GM19351 (cell line): Measurements from ENCODE around the gene GDPD2.
A peak's percentile ranks its signal among the peaks of the same experiment; 100 is the strongest.
"Not testable (repeated sequence)": the region's sequence is repeated elsewhere in the genome, so short reads cannot be mapped to it uniquely, and the experiment has no call there.

Source experiments
- ATAC-seq: cut with Tn5 transposase; IDR thresholded peaks from one replicate; pipeline ENCODE4 v1.9.1; 2021; ENCODE audit warnings: mild to moderate bottlenecking, moderate library complexity; ENCODE audit not compliant: unreplicated experiment

Gene GDPD2, protein sequence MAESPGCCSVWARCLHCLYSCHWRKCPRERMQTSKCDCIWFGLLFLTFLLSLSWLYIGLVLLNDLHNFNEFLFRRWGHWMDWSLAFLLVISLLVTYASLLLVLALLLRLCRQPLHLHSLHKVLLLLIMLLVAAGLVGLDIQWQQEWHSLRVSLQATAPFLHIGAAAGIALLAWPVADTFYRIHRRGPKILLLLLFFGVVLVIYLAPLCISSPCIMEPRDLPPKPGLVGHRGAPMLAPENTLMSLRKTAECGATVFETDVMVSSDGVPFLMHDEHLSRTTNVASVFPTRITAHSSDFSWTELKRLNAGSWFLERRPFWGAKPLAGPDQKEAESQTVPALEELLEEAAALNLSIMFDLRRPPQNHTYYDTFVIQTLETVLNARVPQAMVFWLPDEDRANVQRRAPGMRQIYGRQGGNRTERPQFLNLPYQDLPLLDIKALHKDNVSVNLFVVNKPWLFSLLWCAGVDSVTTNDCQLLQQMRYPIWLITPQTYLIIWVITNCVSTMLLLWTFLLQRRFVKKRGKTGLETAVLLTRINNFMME

DNA sequence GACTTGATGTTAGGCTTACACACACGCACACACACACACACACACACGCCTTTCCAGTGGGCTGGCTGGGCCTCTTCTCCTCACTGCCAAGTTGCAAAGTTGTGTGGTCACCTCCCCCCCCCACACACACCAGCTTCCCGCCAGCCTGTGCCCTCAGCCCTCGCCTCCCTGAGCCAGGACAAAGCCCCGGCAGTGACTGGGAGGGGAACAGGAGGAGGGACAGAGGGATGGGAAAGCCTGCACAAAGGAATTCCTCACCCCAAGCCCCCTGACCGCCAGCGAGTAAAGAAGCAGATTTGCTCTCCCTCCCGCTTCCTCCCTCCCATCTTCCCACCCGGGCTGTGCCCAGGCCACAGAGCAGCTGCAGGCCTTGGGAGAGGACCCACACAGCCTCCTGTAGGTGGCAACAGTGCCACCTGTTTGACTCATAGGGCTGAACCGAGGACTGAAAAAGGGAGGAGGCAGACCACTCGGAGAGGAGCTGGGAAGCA is at the start of gene GDPD2:
Gene GDPD2, plus strand, starts transcription at position 464 of the 491 bp plus-strand sequence. CDS start 1,671 bp downstream, outside the sequence.
- ATAC-seq = no peak

GRCh38 chrX:70386235-70386634 is 36.9 kb upstream of the GDPD2 start:
- no peak for ATAC-seq

DNA sequence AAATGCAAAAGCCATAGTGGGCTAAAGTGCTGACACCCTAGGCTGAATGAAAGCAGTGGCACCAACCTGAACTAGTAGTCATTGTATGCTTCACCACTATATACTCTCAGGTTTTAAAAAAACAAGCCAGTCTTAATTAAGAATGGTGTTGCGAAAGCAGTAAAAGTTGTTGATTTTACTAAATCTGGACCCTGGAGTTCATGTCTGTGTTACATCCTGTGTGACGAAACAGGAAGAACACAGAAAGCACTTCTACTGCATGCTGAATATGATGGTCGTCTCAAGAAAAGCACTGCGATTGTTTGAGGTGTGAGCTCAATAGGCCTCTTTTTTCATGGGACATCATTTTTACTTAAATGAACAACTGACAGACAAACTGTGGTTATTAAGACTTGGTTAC is 24.2 kb upstream of the GDPD2 start:
- ATAC-seq = no peak

- ATAC-seq = not testable (repeated sequence)
Measured at GRCh38 chrX:70400181-70400580, 22.9 kb upstream of the GDPD2 start.

GRCh38 chrX:70402721-70403120 is 20.4 kb upstream of the GDPD2 start:
- no peak for ATAC-seq

- ATAC-seq = no peak
Measured at GRCh38 chrX:70405003-70405402, 18.1 kb upstream of the GDPD2 start.

- no peak for ATAC-seq
Measured at GRCh38 chrX:70410921-70411320, 12.2 kb upstream of the GDPD2 start.

- ATAC-seq = no peak
Measured at GRCh38 chrX:70411475-70411874, 11.6 kb upstream of the GDPD2 start.

DNA sequence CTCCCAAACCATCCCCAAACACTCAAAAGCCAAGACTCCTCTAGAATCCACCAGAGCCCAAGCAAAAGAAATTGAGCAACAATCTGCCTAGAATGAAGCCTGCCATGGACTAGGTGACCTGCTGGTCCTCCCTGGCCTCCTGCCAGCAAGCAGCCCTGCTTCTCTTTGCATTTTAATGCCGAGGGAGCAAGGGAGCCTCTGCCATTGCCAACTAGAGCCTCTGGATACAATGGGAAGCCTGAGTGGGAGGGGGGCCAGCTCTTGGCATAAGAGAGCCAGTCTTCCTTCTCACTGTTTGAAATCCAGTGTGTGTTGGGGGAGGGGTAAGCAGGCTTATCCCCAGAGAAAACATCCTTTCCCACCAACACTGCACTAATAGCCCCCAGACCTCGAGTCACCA is 1.5 kb upstream of the GDPD2 start:
- no peak for ATAC-seq

DNA sequence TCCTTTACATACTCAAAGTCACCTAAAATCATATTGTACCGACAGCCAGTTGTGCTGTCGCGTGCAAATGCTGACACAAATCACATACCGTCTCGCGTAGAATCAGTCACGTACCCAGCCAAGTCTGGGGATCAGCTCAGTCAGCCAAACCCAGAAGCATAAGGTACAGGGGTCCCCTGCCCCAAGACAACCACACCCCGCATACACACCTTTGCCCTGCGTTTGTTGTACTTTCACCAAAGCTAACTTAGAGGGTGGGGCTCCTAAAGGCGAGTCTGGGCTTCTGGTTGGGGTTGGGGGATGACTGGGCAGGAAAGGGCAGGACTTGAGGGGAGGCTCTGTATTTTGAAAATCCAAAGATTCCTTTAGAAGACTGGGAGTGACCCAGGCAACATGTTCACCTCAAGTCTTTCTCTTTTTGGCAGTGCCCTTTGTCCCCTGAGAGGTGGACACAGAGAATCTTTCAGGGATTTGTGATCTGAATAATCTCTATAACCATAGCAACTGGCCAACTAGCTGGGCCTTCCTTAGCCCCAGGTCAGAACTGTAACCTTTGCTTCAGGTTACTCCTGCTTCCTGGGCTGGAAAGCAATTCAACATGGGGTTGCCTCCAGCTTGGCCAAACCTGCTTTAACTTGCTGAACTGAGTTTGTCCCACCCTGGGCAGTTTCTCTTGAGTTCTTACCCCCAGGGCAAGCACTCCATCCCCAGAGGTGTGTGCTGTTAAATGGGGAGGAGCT is 992 bp downstream of the GDPD2 start:
- ATAC-seq = no peak

DNA sequence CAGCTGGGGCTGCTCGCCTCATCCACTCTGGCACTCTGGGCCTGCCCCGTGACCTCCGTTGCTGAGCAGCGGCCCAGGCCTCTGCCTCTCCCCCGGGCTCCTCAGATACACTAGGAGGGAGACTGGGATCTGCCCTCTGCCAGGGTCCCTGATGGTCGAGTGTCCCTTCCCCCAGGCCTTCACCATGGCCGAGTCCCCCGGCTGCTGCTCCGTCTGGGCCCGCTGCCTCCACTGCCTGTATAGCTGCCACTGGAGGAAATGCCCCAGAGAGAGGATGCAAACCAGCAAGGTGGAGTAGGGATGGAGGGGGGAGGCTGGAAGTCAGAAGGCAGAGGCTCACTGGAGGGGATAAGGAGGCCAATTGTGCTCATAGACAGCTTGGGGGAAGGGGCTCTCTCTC is 1.7 kb downstream of the GDPD2 start:
- ATAC-seq = no peak

DNA sequence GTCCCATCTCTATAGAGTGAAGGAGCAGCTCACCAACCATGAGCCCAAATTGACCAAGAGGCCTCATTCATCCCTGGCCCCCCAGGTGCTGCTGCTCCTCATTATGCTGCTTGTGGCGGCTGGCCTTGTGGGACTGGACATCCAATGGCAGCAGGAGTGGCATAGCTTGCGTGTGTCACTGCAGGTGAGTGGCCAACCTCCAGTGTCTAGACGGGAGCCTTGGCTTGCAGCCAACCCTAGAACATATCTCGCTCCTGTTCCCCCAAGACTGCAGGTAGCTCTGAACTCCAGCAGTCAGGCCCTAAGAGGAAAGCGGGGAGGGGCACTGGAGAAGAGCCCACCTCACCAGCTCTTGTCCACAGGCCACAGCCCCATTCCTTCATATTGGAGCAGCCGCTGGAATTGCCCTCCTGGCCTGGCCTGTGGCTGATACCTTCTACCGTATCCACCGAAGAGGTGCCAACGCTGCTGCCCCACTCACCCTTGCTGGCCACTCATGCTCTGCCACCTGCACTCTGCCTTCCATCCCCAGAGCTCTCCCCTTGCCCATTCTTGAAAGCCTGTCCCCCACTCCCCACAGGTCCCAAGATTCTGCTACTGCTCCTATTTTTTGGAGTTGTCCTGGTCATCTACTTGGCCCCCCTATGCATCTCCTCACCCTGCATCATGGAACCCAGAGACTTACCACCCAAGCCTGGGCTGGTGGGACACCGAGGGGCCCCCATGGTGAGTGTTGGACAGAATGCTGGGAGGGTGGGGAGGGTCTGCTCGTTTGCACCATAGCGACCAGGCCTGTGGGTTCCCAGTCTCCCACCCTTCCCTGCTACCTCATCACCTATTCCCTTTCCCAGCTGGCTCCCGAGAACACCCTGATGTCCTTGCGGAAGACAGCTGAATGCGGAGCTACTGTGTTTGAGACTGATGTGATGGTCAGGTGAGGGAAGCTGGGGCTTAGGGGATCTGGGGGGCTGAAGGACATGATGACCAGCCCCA is 3.5 kb downstream of the GDPD2 start:
- ATAC-seq = no peak

- ATAC-seq = no peak
Measured at GRCh38 chrX:70427365-70427764, 4.3 kb downstream of the GDPD2 start.

GRCh38 chrX:70429759-70430158 is 6.6 kb downstream of the GDPD2 start:
- ATAC-seq = no peak

- ATAC-seq = no peak
Measured at GRCh38 chrX:70432936-70433847, 10.1 kb downstream of the GDPD2 start.

DNA sequence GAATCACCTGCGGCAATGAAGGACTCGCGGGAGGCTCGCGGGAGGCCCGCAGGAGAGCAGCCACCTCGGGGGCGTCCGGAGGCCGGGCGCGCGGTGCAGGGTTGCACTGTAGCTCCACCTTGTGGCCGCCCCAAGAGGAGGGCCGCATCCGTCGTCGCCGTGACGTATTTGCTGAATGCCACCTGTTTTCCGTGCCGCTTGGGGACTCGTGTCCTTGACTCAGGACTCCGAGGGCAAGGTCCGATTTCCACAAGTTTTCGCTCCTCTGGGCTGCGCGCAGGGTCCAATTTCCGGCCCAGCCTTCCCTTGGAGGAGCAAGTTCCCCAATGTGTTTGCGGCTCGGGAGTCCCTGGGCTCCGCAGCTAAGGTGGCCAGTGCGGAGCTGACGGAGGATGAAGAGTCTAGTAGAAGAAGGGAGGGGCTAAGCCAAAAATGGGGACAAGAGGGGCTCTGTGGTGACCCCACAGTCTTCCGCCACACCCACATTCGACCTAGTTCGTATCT is 10.8 kb downstream of the GDPD2 start:
- peak; percentile 62 for ATAC-seq

DNA sequence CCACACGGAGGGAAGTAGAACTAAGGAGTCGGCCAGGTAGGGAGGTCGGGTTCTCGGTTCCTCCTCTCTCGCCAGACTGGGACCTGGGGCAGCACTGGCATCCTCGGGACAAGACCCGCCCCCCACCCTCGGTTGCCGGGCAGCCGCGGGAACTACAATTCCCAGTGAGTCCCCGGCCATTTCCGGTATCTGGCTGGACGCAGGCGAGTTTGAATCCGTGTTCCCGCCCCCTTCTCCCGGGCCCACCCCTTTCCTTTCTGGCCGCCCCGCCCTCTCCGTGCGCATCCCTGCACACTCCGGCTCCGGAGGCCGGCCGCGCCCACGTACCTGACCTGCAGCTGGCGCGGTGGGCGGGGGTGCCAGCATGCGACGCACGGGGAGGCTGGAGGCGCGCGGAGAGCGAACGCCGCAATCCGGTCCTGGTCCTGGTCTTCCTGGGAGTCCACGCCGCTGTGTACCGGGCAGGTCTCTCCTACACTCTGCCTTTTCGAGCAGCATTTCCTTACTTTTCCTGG is 11.3 kb downstream of the GDPD2 start:
- ATAC-seq = peak; percentile 55

DNA sequence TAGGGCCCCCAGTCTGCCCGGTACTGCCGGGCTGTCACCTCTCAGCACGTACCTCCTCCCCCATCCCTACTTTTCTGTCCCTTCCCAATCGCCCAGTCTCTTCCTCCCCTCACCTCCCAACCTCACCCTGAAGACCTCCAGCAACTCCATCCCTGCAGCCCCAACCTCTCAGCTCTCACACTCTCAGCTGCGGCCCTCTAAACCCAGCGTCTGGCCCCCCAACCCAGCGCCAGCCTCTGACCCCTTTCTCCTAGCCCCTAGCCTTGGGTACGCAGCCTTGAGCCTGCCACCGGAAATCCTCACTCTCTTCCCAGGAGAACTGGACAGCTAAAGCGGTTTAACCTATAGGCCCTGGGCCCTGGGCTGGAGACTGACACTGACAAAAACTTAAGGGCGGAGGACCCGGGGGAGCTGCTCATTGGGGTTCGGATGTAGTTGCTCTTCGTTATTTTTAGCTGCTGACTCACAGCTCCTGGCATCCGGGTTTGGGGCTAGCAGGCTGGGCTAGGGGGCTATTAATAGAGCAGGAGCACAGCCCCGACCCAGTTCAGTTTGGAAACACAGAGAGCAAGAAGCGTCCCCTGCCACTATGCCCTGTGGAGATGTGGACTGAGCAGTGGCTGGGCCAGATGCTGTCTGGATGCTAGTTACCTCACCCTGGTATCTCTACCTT is 11.9 kb downstream of the GDPD2 start:
- ATAC-seq = no peak

DNA sequence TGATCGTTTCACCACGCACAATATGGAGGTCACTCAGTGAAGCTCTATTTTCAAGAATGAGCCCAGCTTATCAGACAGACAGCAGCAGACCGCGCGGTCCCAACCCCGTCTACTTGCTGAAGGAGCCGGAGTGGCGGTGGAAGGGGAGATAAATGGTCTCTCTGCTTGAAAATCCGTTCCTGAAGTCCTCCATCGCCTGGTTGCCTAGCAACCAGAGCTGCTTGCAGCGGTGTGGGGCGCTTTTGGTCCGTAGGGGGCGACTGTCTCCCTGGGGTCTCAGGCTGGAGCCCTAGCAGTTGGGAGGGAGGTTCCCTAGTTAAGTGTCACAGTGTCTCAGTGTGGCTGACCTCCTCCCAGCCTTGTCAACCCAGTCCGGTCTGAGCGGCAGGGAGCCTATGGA is 13.2 kb downstream of the GDPD2 start:
- no peak for ATAC-seq
